Gastrocnemius medialis (tissue), 4 donors: ENCODE measurements around the gene PLAAT2.

Experiments
- CTCF ChIP-seq, 5 experiments: fragments of 450-650 bp in 3 of 5; fragments of 200-600 bp in 2 of 5; sonication (generic) in 2 of 5; IDR thresholded peaks in 4 of 5; conservative IDR thresholded peaks in 1 of 5; 1 replicate in 4 of 5; 2 replicates in 1 of 5; pipeline ENCODE4 v1.5.1; 2016 to 2019; ENCODE audit warnings: antibody characterized with exemption in 5 of 5, mild to moderate bottlenecking in 3 of 5, moderate library complexity in 3 of 5
- POLR2A ChIP-seq, 2 donors: fragments of 450-650 bp; IDR thresholded peaks; one replicate each; pipeline ENCODE4 v1.6.1; 2017; ENCODE audit warnings: antibody characterized with exemption in 2 of 2, mild to moderate bottlenecking in 2 of 2, moderate library complexity in 2 of 2

- TF ChIP-seq CTCF (IDR thresholded peaks at IDR 0.05 in 4 of 5, conservative IDR thresholded peaks at IDR 0.05 in 1 of 5) (no peak), POLR2A (IDR thresholded peaks at IDR 0.05) (no peak)
Measured at GRCh38 chr11:63610604-63611394, 47.6 kb upstream of the PLAAT2 start.
